ENCODE measurements around the gene ADAMTSL4. TPM values are rescaled to one million over a fixed set of nuclear protein-coding genes. Genes with fewer than 3 reads are reported as not detected.

Gene ADAMTSL4
- total and polyA plus RNA-seq, 2 donors, result 35.5 to 144 TPM

Small RNA genes lying within 50 kb of the gene (small RNA-seq; reads per million reads assigned to genes)
- not detected for gene MIR4257
- not detected for gene RF00015
- not detected for gene RF00561
- not detected for gene RN7SL473P
- gene RN7SL600P, result not detected

Other genes with a start within 250 kb of the ADAMTSL4 start
- 66.6 TPM for gene PRPF3, start 227.9 kb upstream of the ADAMTSL4 start, total RNA-seq
- 34.9 TPM for gene PRPF3, start 227.9 kb upstream of the ADAMTSL4 start, polyA plus RNA-seq
- gene RPRD2, start 185.3 kb upstream of the ADAMTSL4 start, total RNA-seq, result 23.4 TPM
- 19.3 TPM for gene RPRD2, start 185.3 kb upstream of the ADAMTSL4 start, polyA plus RNA-seq
- 18.0 TPM for gene TARS2, start 62.0 kb upstream of the ADAMTSL4 start, total RNA-seq
- gene TARS2, start 62.0 kb upstream of the ADAMTSL4 start, polyA plus RNA-seq, result 15.8 TPM
- gene ECM1, start 41.3 kb upstream of the ADAMTSL4 start, total RNA-seq, result 8.7 TPM
- 40.8 TPM for gene ECM1, start 41.3 kb upstream of the ADAMTSL4 start, polyA plus RNA-seq
- gene FALEC, start 33.7 kb upstream of the ADAMTSL4 start, total RNA-seq, result not detected
- 0.47 TPM for gene FALEC, start 33.7 kb upstream of the ADAMTSL4 start, polyA plus RNA-seq
- 160 TPM for gene MCL1, start 30.2 kb downstream of the ADAMTSL4 start, total RNA-seq
- gene MCL1, start 30.2 kb downstream of the ADAMTSL4 start, polyA plus RNA-seq, result 225 TPM
- 107 TPM for gene ENSA, start 80.2 kb downstream of the ADAMTSL4 start, total RNA-seq
- 152 TPM for gene ENSA, start 80.2 kb downstream of the ADAMTSL4 start, polyA plus RNA-seq
- 24.5 TPM for gene GOLPH3L, start 147.7 kb downstream of the ADAMTSL4 start, total RNA-seq
- gene GOLPH3L, start 147.7 kb downstream of the ADAMTSL4 start, polyA plus RNA-seq, result 21.5 TPM
- gene HORMAD1, start 171.5 kb downstream of the ADAMTSL4 start, total RNA-seq, result 0.26 TPM
- not detected for gene HORMAD1, start 171.5 kb downstream of the ADAMTSL4 start, polyA plus RNA-seq
- gene CTSS, start 216.4 kb downstream of the ADAMTSL4 start, total RNA-seq, result 44.8 TPM
- 58.2 TPM for gene CTSS, start 216.4 kb downstream of the ADAMTSL4 start, polyA plus RNA-seq

Measured in urinary bladder (tissue), 2 donors.